Measurements from ENCODE around the gene TRMU.

Gene TRMU

GRCh38 chr22:46318576-46318975 is 16.9 kb upstream of the TRMU start:
- H3K27ac ChIP-seq = no peak overlapping the region
- DNase-seq (ENCODE audit: low spot score) = no peak
- H3K4me3 ChIP-seq = no peak overlapping the region
- TF ChIP-seq CTCF (IDR thresholded peaks at IDR 0.05) = no peak

GRCh38 chr22:46319319-46319718 is 16.2 kb upstream of the TRMU start:
- TF ChIP-seq CTCF (IDR thresholded peaks at IDR 0.05) = no peak
- Histone ChIP-seq H3K4me3 (no peak overlapping the region), H3K27ac (no peak overlapping the region)
- DNase-seq (ENCODE audit: low spot score) = no peak

- no peak for TF ChIP-seq CTCF (IDR thresholded peaks at IDR 0.05)
- Histone ChIP-seq H3K4me3 (no peak overlapping the region), H3K27ac (no peak overlapping the region)
- DNase-seq (ENCODE audit: low spot score) = no peak
Measured at GRCh38 chr22:46320166-46320710, 15.3 kb upstream of the TRMU start.

- H3K27ac ChIP-seq = no peak overlapping the region
- no peak for TF ChIP-seq CTCF (IDR thresholded peaks at IDR 0.05)
- DNase-seq (ENCODE audit: low spot score) = no peak
Measured at GRCh38 chr22:46320716-46321386, 14.7 kb upstream of the TRMU start.

GRCh38 chr22:46322711-46323110 is 12.8 kb upstream of the TRMU start:
- no peak overlapping the region for H3K27ac ChIP-seq
- no peak for DNase-seq (ENCODE audit: low spot score)
- no peak overlapping the region for H3K4me3 ChIP-seq
- TF ChIP-seq CTCF (IDR thresholded peaks at IDR 0.05) = no peak

More at GRCh38 chr22:46320716-46321386, 14.7 kb upstream of the TRMU start:
- H3K4me3 ChIP-seq = no peak overlapping the region

GRCh38 chr22:46323162-46323561 is 12.4 kb upstream of the TRMU start:
- DNase-seq (ENCODE audit: low spot score) = no peak
- H3K4me3 ChIP-seq = no peak overlapping the region
- no peak for TF ChIP-seq CTCF (IDR thresholded peaks at IDR 0.05)
- H3K27ac ChIP-seq = no peak overlapping the region

- H3K4me3 ChIP-seq = no peak overlapping the region
- DNase-seq (ENCODE audit: low spot score) = no peak
- TF ChIP-seq CTCF (IDR thresholded peaks at IDR 0.05) = no peak
- no peak overlapping the region for H3K27ac ChIP-seq
Measured at GRCh38 chr22:46326066-46326680, 9.3 kb upstream of the TRMU start.
